GM19438 (cell line): ENCODE measurements around the gene CARM1.
"Not testable (repeated sequence)": the region's sequence is repeated elsewhere in the genome, so short reads cannot be mapped to it uniquely, and the experiment has no call there.

ENCODE experiments used
- ATAC-seq: cut with Tn5 transposase; IDR thresholded peaks from one replicate; pipeline ENCODE4 v1.9.1; 2021; ENCODE audit warnings: low read depth; ENCODE audit not compliant: unreplicated experiment

CARM1 gene

GRCh38 chr19:10870955-10871603 lies at the start of gene CARM1:
CARM1 (plus strand) TSS chr19:10871553; CDS start chr19:10871703, 150 bp downstream.
- peak; percentile 69 for ATAC-seq

DNA sequence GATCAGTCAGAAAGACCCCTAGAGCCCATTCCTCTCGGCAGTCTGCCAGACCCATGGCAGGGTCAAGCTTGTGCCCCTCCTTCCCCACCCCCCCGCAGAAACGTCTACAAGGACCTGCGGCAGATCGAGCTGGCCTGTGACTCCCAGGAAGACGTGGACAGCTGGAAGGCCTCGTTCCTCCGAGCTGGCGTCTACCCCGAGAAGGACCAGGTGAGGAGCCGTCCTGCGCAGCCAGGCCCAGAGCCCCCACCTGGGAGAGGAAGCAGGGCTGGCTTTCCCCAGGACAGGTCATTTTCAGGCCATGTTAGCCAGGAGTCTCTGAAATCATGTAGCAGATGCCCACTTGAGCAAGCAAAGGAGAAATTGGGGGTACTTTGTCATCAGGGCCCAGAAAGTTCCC lies 47.7 kb upstream of the CARM1 start:
- no peak for ATAC-seq

- no peak for ATAC-seq
Observed at GRCh38 chr19:10826231-10826630, 45.1 kb upstream of the CARM1 start.

DNA sequence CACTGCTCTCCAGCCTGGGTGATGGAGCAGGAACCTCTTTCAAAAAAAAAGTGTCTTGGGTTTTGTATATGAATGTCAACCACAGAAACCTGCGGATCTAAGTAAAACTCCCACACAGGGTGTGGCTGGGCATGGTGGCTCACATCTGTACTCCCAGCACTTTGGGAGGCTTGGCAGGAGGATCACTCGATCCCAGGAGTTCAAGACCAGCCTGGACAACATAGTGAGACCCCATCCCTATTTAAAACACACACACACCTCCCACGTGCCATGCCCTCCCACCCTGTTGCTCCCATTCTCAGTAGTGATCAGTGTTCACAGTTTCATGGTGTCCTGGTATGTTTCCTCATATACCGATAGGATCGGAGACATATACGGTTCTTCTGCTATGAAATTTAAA lies 44.5 kb upstream of the CARM1 start:
- ATAC-seq: no peak

DNA sequence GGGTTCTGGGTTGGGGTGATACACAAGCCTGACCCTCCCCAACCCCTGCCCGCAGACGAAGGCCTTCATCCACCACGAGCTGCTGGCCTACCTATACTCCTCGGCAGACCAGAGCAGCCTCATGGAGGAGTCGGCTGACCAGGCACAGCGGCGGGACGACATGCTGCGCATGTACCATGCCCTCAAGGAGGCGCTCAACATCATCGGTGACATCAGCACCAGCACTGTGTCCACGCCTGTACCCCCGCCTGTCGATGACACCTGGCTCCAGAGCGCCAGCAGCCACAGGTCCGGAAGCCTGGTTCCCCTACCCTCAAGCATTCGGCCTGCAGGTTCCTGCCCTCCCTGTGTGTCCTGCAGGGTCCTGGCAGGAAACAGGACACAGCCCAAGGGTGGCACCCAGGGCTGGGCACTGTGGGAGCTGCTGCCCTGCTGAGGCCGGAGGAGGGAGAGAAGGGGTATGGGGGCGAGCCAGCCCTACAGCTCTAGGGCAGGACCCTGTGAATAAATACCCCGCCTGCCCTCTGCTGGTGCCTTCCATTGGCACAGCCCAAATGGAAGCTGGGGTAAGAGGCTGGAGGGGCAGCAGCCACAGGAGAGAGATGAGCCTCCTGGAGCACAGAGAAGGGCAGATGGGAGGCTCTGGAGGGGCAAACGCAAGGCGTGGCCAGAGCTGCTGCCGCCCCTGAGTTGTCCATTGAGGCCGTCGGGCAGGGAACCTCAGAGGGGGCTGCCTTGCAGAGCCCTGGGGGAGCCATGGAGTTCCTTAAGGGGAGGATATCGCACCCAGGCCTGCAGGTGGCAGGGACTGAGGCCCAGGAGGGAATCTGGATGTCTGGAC lies 42.2 kb upstream of the CARM1 start:
- no peak for ATAC-seq

DNA sequence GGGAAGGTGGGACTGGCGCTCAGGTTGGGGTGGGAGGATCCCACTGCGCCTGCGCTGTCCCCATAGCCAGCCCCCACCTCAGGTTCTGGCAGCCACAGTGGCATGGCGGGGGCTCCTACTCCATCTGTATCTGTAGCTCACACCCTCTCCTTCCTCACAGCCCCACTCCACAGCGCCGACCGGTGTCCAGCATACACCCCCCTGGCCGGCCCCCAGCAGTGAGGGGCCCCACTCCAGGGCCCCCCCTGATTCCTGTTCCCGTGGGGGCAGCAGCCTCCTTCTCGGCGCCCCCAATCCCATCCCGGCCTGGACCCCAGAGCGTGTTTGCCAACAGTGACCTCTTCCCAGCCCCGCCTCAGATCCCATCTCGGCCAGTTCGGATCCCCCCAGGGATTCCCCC lies 41.4 kb upstream of the CARM1 start:
- no peak for ATAC-seq

DNA sequence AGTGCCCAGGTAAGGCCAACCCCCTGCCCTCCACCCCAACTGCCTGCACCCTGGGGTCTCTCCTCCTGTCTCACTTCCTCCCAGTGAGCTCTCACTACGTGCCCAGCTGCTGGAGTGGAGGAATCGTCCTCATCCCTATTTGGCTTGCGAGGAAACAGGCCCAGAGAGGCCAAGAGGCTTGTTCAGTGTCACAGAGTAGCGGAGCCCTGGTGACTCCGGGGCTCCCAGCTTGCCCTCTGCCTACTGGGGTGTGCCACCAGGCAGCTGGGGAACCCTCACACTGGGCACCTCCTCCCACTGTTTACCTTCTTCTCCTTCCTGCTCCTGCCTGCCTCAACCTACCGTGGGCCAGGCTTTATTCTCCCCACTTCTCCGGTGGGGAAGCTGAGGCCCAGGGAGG lies 41.0 kb upstream of the CARM1 start:
- no peak for ATAC-seq

DNA sequence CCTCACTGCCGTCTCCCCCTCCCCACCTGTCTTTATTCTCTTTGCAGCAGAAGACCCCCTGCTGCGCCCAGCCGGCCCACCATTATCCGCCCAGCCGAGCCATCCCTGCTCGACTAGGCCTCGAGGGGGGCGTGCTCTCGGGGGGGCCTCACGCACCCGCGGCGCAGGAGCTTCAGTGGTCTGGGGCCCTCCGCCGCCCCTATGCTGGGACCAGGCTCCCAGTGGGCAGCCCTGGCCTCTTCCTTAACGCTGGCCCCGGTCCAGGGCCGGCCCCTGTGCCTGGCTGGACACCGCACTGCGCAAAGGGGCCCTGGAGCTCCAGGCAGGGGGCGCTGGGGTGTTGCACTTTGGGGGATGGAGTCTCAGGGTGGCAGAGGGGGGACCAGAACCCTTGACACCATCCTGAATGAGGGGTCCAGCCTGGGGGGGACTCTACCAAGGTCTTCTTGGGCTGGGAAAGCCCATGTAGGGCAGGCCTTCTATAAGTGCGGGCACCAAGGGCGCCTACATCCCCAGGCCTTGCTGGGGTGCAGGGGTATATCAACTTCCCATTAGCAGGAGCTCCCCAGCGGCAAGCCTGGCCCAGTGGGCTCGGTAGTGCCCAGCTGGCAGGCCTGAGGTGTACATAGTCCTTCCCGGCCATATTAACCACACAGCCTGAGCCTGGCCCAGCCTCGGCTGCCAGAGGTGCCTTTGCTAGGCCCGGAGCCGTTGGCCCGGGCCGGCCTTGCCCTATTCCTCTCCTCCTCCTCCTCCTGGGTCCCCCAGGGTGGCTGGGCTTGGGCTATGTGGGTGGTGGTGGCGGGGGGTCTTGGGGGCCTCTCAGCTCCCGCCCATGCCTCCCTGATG lies 40.2 kb upstream of the CARM1 start:
- no peak for ATAC-seq

GRCh38 chr19:10831987-10832938 lies 39.1 kb upstream of the CARM1 start:
- no peak for ATAC-seq

DNA sequence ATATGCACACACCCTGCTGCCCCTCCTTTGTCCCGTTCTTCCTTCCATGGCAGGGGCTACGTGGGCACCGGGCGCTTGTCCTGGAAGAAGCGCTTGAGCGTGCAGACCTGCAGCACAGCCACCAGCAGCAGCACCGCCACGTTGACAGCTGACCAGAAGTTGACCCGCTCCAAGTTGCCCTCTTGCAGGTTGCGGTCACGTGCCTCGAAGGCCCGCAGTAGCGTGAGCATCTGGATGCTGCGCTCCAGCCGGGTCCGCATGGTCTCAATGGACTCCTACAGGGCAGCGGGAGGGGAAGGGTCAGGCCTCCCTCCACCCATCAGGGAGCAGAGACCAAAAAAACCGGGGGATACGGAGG lies 38.4 kb upstream of the CARM1 start:
- ATAC-seq: no peak

DNA sequence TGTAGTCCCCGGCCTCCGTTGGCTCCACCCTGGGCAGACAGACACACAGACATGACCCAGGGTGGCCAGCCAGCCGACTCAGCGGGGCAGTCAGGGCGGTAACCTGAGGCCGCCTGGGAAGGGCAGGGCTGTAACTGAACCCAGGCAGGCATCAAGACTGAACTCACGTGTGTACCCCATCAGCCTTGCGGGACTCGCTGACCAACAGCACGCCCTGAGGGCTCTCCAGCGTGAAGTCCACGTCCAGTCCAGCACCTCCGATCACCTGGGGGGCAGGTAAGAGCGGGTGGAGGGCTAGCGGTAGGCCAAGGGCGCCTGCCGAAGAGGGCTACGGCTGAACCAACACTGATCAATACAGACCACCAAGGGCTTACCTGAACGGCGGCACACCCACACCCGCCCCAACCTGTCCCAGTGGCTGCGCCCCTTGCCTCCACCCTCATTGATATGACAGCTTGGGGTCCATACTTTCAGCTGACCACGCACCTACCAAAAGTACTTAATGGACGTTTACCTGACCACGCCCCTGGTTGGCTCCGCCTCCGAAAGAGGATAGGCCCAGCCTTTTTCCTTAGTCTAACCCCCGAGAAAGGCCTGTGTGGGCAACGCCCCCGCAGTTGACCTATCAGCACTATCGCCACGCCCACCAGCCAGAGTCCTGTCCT lies 36.1 kb upstream of the CARM1 start:
- no peak for ATAC-seq

- ATAC-seq: peak; percentile 74
Observed at GRCh38 chr19:10835754-10836478, 35.4 kb upstream of the CARM1 start, which contains the start of gene TMED1. TMED1 (minus strand) TSS chr19:10836212; CDS start chr19:10836191, 21 bp downstream.

GRCh38 chr19:10836479-10837330 lies 34.6 kb upstream of the CARM1 start:
- peak; percentile 17 for ATAC-seq

DNA sequence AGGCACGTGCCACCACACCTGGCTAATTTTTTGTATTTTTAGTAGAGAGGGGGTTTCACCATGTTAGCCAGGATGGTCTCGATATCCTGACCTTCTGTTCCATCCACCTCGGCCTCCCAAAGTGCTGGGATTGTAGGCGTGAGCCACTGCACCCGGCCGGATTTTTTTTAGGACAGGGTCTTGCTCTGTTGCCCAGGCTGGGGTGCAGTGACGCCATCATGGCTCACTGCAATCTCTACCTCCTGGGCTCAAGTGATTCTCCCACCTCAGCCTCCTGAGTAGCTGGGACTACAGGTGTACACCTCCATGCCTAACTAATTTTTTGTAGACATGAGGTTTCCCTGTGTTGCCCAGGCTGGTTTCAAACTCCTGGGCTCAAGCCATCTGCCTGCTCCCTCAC lies 33.7 kb upstream of the CARM1 start:
- not testable (repeated sequence) for ATAC-seq

DNA sequence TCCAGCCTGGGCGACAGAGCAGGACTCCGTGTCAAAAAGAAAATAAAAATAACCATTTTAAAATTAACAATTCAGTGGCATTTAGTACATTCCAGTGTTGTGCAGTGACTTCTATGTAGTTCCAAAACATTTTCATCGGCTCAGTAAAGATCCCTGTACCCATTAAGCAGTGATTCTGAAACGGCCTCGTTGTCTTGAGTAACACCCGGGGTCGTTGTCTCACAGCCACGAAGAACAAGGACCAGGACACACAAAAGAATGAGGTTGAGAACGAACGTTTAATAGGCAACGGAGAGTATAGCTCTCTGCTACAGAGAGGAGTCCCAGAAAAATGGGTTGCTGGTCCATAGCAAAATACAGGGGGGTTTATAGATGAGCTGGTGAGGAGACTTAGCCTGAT lies 33.0 kb upstream of the CARM1 start:
- ATAC-seq: no peak

GRCh38 chr19:10839114-10840050 lies 32.0 kb upstream of the CARM1 start:
- ATAC-seq: no peak

GRCh38 chr19:10842788-10843187 lies 28.6 kb upstream of the CARM1 start:
- ATAC-seq: no peak
